HG03139 (cell line): Measurements from ENCODE around the gene TMEM61.
A peak's percentile ranks its signal among the peaks of the same experiment; 100 is the strongest.
"Not testable (repeated sequence)": the region's sequence is repeated elsewhere in the genome, so short reads cannot be mapped to it uniquely, and the experiment has no call there.

Experiments
- ATAC-seq: cut with Tn5 transposase; IDR thresholded peaks from one replicate; pipeline ENCODE4 v1.9.1; 2021; ENCODE audit not compliant: unreplicated experiment

TMEM61 gene

DNA sequence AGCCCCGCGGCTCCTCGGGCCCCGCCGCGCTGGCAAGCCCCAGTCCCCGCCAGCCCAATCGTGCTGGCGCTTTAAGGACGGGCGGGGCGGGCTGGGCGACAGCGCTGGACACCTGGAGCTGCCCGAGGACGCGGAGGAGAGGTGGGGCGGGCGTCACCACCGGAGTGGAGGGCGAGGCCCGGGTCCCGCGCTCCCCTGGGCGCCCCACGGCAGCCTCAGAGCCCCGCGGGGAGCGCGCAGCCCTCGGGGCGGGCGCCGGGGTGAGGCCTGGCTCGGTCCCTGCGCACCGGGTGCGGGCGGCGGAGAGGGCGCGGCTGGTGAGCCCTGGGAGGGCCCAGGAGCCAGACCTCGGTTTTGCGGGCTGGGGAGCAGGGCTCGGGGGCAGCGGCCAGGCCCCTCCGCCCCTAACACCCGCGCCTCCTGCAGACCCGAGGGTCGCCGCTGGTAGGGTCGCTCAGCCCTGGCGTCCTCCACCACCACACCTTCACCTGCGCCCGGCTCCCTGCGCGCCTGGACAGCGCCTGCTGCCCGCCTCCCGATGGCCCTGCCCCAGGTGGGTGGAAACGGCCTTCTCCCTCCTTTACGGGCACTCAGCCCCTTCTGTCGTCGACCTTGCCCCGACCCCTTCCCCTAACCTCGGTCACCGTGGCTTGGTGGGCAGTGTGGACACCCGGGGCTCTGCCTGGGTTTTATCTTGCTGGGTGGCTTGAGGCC, at the start of gene TMEM61:
TMEM61 (plus strand) TSS at position 101 of the 714 bp plus-strand sequence; CDS start at position 539, 438 bp downstream.
- no peak for ATAC-seq

DNA sequence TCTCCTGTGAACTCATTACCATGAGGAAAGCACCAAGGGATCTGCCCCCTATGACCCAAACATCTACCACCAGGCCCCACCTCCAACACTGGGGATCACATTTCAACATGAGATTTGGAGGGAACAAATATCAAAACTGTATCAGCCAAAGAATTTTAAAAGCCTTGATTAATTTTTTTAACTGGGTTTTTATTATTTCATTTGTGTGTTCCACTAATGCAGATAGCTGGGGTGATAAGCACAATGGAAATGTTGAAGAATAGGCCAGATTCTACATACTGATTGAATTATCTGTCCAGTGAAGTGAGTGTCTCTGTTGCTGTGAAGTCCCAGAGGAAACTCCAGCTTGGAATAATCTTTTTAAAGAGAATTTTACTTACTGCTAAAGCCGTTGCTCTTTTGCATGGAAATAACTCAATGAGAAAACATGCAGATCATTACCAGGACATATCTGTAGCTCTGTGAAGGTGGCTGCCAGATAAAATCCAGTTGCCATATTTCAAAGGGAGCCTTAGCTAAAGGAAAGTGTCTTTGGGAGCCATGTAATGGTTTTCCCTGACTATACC, 49.1 kb upstream of the TMEM61 start:
- ATAC-seq, result no peak

DNA sequence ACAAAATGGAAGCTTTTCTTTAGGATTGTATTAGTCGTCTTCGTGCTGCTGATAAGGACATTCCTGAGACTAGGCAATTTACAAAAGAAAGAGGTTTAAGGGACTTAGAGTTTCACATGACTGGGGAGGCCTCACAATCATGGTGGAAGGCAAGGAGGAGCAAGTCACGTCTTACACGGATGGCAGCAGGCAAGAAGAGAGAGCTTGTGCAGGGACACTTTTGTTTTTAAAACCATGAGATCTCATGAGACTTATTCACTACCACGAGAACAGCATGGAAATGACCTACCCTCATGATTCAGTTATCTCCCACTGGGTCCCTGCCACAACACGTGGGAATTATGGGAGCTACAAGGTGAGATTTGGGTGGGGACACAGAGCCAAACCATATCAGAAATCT, 46.3 kb upstream of the TMEM61 start:
- ATAC-seq, result not testable (repeated sequence)

DNA sequence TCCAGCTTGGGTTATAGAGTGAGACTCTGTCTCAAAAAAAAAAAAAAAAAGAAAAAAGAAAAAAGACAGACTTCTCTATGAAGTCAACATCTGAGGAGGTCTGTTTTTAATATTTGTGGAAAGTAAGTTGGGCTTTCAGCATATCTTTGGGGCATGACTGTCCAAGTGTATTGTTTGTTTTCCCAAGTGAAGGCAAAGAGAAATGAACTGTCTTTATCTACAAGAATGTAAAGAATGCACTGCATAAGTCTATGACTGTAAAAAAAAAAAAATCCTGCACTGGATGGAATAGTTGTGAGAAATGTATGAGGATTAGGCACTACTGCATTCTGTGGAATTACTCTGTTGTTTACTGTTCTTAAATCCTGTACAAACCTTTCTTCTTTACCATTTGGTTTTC, 45.6 kb upstream of the TMEM61 start:
- no peak for ATAC-seq

DNA sequence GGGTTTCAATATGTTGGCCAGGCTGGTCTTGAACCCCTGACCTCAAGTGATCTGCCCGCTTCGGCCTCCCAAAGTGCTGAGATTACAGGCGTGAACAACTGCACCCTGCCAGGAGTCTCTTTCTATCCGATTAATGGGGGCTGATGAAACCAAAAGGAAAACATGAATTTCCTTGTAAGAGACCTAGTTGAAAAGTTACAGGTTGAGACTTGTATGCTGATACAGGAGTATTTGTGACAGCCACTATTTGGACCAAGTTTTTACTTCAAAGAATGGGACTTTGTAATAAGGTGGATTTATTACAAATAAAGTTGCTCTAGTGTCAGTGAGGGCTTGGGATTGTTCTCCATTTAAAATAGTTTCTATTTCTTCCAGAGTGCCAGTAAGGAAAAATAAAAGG, 43.6 kb upstream of the TMEM61 start:
- ATAC-seq, result no peak

DNA sequence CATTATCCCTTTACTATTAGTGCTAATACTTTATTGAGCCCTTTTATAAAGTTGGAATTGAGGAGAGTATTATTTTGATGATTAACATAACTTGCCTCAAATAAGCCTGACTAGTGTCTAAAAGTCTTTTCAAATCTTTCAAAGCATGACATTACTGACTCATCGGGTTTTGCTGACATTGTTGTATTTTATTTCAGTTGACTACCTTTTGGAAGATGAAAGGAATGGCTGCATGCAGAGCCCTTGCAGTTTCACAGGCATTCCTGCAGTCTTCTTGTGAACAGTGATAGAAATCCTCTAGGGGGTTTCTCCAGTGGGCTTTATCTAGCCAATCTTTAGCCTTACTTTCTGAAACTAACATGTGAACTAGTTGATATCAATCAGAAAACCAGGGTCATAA, 43.0 kb upstream of the TMEM61 start:
- ATAC-seq, result no peak

DNA sequence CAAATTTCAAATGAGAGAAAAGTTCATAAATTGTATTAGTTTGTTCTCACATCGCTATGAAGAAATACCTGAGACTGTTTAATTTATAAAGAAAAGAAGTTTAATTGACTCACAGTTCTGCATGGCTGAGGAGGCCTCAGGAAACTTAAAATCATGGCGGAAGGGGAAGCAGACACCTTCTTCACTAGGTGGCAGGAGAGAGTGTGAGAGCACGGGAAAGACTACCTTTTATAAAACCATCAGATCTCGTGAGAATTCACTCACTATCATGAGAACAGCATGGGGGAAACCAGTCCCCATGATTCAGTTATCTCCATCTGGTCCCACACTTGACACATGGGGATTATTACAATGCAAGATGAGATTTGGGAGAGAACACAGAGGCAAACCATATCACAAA, 41.5 kb upstream of the TMEM61 start:
- ATAC-seq, result not testable (repeated sequence)

DNA sequence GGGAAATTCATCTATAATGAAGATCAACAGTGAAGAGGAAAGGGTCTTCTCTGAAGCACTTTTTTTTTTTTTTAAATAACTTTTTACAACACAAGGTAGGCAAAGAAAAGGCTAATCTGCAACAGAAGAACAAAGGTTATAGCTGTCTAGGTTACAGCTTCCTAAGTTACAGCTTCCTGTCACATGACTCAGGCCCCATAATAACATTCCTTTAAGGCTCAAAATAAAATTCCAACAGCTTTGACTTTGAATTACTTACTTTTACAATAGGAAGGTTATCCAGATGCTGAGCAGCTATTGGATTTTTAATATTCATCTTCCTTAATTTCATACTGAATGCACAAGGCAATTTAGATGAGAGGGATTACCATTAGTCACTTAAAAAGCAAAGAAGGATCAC, 40.4 kb upstream of the TMEM61 start:
- no peak for ATAC-seq

DNA sequence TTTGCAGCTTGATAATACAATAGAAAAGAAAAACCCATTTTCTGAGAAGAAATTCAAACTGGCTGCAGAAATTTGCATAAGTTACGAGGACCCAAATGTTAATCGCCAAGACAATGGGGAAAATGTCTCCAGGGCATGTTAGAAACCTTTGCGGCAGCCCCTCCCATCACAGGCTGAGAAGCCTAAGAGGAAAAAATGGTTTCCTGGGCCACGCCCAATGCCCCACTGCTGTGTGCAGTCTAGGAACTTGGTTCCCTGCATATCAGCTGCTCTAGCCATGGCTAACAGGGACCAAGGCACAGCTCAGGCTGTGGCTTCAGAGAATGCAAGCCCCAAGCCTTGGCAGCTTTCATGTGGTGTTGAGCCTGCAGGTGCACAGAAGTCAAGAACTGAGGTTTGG, 37.5 kb upstream of the TMEM61 start:
- ATAC-seq, result no peak

DNA sequence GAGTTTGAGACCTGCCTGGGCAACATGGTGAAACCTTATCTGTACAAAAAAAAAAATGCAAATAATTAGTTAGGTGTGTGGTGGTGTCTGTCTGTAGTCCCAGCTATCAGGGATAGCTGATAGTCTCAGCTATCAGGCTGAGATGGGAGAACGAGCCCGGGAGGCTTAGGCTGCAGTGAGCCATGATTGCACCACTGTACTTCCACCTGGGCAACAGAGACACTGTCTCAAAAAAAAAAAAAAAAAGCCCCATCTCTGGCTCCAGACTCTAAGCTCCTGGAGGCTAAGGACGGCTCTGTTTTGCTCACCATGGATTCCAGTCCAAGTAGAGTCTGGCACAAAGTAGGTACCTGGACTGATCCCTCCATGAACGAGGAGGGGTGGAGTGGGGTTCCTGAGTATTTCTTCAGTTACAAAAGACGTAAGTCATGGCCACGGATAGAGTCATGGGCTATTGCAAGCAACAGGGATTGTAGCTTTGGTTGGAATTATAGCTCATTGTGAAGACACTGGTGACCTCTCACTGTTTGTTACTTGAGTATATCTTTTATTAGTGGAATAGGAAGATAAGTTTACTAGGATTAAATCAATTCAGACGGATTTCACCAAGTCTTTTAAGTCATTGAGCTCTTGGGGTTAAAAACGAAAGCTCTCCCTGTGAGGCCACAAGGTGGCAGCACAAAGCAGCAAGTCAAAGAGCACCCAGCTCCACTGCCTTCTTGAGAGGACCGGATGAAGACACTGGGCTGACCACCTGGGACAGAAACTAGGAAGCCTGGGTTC, 35.6 kb upstream of the TMEM61 start:
- ATAC-seq, result peak; percentile 54

DNA sequence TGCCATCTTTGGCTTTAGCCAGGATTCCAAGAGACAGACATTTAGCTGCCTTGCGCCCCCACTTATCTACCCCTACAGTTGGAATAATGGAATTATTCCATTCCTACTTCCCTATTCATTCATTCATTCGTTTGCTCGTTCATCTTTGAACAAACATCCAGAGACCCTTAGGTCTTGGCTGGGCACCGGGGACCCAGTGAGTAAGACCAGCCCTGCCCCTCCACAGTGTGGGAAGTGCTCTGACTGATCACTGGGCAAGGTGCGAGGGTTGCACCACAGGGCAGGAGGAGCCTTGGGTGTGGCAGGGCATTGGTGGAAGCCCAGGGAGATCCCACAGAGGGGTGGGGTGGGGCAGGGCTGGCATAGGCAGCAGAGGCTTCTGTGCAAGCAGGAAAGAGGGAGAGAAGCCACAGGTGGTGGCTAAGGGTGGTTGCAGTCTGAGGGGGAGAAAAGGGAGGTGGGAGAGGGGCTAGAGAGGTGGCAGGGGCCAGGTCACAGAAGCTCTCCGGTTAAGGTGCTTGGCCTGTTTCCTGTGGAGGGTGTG, 35.0 kb upstream of the TMEM61 start:
- no peak for ATAC-seq

DNA sequence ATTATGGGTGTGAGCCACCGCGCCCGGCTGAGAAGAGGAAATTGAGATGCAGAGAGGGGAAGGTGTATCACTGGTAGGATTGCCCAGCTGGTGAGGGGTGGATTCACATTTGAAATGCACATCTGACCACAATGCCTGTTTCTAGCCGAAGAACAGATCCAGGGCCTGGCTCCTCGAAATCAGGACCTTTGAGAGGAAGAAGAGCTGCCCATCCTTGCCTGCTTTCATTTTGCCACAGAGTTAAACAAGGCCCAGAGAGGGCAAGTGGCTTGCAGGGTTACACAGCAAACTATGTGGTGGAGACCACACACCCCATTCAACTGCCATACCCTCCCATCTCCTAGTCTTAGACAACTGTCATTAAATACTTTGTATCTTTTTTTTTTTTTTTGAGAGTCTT, 32.9 kb upstream of the TMEM61 start:
- no peak for ATAC-seq

DNA sequence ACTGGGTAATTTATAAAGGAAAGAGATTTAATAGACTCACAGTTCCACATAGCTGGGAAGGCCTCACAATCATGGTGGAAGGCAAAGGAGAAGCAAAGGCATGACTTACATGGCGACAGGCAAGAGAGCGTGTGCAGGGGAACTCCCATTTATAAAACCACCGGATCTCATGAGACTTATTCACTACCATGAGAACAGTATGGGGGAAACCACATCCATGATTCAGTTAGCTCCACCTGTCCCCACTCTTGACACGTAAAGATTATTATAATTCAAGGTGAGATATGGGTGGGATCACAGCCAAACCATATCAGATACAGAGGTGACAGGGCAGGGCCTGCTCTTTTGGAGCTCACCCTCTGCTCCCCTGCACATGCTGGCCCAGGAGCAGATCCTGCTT, 31.4 kb upstream of the TMEM61 start:
- no peak for ATAC-seq

DNA sequence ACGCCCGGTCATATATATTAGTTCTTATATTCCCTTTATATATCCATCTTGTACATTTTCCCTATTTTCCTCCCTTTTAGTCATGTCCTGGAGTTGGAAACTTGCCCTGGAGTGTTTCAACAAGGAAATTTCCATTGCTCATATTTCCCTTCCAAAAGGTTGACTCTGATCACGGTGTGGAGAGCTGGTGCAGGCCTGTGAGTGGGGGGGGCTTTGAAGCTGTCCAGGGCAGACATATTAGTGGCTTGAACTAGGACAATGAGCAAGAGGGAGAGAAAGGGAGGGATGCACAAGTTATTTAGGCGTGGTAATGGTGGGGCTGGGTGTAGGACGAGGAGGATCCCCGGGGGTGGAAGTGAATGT, 30.4 kb upstream of the TMEM61 start:
- no peak for ATAC-seq

DNA sequence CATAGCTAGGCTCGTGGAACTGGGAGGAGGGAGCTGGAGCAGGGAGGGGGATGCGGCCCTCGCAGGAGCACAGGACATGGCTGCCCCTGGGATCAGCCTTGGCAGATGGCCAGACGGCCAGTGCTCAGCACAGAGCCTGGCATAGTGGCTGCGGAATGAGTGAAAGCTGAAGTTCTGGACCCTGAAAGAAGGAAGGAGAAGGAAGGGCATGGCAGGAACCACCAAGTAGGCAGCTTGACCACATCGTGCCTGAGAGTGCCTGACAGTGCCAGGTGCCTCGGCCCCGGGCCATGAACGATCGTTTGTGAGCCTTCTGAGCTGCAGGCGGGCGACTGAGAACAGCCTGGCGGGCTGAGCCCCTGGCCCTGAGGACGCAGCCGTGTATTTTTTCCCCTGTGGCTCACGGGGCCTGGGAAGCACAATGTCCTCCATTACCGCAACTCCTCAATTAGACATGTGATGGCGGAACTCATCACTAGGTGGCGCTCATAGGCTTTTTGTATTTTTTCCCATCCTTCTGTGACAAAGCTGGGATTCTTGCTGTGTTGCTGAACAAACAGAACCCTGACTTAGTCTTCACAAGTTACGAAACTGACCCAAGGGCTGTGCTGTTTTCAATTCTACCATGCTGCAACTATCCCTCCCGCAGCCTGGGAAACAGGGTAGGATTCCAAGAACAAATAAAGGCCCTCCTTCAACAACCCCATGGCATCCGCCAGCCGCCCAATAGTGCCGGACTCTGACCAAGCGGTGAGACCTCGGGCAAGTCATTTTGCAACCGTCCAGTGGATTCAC, 29.9 kb upstream of the TMEM61 start:
- no peak for ATAC-seq

DNA sequence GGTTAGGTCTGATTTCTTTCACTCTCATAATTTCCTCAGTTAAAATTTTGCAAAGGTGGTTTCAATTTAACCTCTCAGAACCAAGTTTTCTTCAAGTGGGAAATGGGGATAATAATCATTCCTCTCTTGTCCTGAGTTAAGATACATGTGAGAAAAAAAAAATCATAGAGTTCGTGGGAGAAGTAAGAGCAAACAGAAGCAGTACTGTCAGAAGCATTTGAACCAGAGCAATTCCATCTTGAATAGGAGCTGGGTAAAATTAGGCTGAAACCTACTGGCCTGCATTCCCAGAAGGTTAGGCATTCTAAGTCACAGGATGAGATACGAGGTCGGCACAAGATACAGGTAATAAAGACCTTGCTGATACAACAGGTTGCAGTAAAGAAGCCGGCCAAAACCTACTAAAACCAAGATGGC, 28.6 kb upstream of the TMEM61 start:
- no peak for ATAC-seq

DNA sequence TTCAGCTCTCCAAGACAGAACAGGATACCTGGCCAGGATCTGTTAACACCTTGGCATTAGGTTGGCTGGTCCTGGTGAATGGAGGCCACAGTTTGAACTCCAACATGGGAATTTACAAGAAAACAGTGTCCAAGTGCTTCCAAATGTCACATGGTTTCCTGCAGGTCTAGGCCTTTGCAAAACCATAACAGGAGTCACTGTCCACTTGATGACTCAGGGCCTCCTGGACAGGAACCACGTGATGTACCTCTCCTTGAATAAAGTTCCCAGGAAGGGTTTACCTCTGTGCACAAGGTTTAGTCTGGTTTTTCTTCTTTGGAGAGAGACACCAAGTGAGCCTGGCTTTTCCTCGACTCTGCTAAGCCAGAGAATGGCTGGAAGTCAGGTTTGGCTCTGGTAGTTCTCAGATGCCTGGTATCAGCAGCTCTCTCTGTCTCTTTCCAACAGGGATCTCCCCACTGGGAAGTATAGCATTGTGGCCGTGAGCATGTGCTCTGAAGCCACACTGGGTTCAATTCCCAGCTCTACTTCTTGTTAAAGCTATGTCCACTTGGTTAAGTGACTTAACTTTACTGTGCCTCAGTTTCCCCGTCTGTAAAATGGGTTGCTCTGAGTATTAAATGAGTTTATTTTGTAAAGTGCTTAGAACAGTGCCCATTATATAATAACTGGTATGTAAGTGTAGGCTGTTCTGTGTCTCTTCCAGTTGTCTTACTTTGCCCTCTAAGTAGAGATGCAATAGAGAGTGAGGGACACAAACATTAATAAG, 27.3 kb upstream of the TMEM61 start:
- no peak for ATAC-seq

DNA sequence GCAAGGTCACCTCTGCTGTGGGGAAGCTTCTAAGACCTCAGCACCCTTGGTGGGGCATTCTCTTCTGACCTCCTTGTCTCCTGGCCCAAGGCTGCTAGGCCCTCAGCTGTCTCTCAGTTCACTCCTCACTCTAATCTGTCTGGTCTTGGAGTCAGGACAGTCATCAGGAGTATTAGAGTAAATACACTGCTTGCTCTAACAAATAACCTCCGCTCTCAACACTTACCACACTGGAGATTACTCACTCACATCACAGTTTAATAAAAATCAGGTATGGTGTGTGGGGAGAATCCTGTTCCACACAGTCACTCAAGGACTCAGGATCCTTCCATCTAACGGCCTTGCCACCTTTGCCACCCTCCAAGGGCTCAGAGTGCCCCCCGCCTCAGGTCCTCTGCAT, 26.6 kb upstream of the TMEM61 start:
- no peak for ATAC-seq

DNA sequence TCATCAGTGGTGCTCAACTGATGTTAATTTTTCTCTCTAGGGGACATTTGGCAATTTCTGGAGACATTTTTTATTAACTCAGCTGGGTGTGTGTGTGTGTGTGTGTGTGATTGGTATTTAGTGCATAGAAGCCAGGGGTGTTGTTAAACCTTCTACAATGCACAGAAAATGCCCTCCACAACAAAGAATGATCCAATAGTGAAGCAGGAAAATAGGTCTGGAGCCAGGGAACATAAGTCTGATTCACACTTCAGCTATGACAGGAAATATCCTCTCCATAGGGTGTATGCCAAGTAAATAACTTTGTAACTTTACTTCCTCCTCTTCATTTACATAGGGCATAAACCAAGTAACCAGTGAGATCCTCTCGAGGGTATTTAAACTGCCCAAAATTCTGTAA, 25.1 kb upstream of the TMEM61 start:
- no peak for ATAC-seq

DNA sequence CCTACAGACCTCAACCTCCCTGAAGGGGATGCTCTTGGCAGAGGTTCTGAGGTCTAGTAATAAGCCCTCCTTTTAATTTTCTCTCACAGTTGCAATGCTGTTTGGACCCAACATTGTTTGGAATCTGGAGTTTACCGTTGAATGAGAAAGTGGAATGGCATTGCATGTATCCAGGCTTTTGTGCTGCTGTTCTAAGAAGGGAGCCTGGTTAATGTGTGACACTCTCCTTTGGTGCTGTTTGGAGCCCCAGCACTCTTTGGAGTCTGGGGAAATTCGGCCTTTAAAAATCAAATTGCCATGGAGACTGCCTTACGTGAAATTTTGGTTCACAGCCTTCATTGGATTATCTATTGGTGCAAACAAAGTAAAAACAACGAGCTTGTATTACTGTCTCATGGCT, 23.7 kb upstream of the TMEM61 start:
- no peak for ATAC-seq
